Stimulated activated CD4-positive, alpha-beta T cell treated with anti-CD3 and anti-CD28 coated beads, TNF-alpha, amount 100 ng/mL, for 4 hours (primary cell): ENCODE results near the gene GDF3.

Experiments used
- DNase-seq, 3 experiments: peaks; one replicate each; pipeline ENCODE4 v3.0.0-alpha.2; 2020; ENCODE audit warnings: low read depth in 3 of 3

GDF3 gene

DNA sequence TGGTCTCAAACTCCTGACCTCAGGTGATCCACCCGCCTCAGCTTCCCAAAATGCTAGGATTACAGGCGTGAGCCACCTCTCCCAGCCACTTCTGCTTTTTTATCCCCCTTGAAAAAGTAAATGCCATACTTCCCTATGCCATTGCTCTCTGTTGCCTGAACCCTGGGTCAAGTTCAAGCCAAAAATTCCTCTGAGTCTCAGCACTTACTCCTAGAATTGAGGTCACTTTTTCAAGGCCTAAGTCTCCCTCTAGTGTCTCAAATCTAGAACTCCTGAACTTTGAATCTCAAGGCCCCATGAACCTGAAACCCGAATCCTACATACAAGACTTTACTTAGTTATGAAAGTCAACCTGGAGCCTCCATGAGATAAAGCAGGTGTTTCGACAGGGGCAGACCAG, 28.4 kb downstream of the GDF3 start:
- DNase-seq, result no peak

GRCh38 chr12:7666595-7666994, 29.0 kb downstream of the GDF3 start:
- no peak for DNase-seq

GRCh38 chr12:7661741-7662140, 33.8 kb downstream of the GDF3 start:
- no peak for DNase-seq

- no peak for DNase-seq
Observed at GRCh38 chr12:7656121-7656520, 39.5 kb downstream of the GDF3 start.

DNA sequence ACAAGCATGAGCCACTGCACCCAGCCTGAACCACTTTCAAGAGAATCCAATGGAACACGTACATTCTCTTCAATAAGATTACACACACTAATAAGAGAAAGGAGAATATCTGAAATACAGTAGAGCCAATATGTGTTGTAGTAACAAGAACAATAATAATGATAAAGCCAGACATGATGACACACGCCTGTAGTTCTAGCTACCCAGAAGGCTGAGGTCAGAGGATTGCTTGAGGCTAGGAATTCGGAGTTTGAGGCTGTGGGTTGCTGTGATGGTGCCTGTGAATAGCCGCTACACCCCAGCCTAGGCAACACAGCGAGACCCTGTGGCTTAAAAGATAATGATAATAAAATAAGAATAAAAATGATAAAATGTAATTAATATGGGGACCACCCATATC, 45.5 kb downstream of the GDF3 start:
- DNase-seq, result no peak

DNA sequence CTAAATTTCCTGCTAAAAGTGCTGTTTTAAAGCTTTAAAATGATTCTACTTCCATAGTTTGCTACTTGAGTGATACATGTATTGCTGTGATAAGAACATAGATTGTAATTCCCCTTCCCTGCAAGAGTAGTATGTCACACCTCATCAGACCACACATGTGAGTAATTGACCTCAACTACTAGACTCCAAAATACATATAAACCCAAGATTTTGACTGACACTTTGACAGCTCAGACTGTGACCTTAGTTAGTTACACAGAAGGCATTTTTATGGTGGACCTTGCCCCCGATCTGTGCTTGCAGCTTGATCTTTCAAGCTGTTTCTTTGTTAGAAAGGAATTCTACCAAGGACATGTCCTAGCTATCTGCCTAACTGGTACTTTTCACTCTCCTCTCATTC, 48.5 kb downstream of the GDF3 start:
- DNase-seq, result no peak

DNA sequence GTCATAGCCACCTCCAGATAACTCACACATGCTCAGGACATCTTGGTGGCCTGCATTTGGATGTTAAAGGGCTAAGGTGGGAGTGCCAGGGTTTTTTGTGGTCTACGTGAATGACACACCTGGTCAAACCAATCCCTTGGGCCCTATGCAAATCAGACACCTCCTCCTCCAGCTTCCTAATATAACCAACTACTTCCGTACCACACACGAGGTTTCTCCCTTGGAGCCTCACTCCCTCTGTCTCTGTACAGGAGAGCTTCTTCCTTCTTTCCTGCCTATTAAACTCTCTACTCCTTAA, 49.4 kb downstream of the GDF3 start:
- no peak for DNase-seq

- DNase-seq, result peak in 1 of 3 experiments; percentile 3
Observed at GRCh38 chr12:7645395-7646177, 50.0 kb downstream of the GDF3 start.

- no peak for DNase-seq
Observed at GRCh38 chr12:7642876-7643309, 52.7 kb downstream of the GDF3 start.

GRCh38 chr12:7642287-7642686, 53.3 kb downstream of the GDF3 start:
- DNase-seq, result no peak

DNA sequence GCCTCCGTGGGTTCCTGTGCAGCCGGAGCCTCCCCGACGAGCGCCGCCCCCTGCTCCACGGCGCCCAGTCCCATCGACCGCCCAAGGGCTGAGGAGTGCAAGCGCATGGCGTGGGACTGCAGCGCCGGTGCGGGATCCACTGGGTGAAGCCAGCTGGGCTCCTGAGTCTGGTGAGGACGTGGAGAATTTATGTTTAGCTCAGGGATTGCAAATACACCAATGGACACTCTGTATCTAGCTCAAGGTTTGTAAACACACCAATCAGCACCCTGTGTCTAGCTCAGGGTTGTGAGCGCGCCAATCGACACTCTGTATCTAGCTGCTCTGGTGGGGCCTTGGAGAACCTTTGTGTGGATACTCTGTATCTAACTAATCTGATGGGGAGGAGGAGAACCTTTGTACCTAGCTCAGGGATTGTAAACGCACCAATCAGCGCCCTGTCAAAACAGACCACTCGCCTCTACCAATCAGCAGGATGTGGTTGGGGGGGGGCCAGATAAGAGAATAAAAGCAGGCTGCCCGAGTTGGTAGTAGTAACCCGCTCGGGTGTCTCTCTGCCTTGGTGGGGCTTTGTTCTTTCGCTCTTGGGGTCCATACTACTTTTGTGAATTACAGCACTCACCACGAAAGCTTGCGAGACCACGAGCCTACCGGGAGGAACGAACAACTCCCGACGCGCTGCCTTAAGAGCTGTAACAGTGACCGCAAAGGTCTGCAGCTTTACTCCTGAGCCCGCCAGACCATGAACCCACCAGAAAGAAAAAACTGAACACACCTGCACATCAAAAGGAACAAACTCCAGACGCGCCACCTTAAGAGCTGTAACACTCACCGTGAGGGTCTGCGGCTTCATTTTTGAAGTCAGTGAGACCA, 55.2 kb downstream of the GDF3 start:
- peak; percentile 9 to 18 (median 14) for DNase-seq
